ENCODE results near the gene LRRC75B.
"Not testable (repeated sequence)": the region's sequence is repeated elsewhere in the genome, so short reads cannot be mapped to it uniquely, and the experiment has no call there.

LRRC75B gene

GRCh38 chr22:24602105-24602749 lies 9.4 kb upstream of the LRRC75B start:
- DNase-seq: not testable (repeated sequence)

GRCh38 chr22:24601217-24602104 lies 8.6 kb upstream of the LRRC75B start:
- peak in 1 of 5 donors; percentile 76 for DNase-seq

- not testable (repeated sequence) for DNase-seq
These were observed 7.3 kb upstream of the LRRC75B start for GRCh38 chr22:24599958-24600715.

GRCh38 chr22:24599514-24599913 lies 6.6 kb upstream of the LRRC75B start:
- DNase-seq: no peak

- not testable (repeated sequence) for DNase-seq
These were observed 4.2 kb upstream of the LRRC75B start for GRCh38 chr22:24597076-24597475.

GRCh38 chr22:24595863-24596262 lies 3.0 kb upstream of the LRRC75B start:
- DNase-seq: no peak

- no peak for DNase-seq
These were observed 2.4 kb upstream of the LRRC75B start for GRCh38 chr22:24595228-24595627.

- no peak for DNase-seq
These were observed 1.8 kb upstream of the LRRC75B start for GRCh38 chr22:24594569-24595120.

GRCh38 chr22:24593836-24594568 lies 1.1 kb upstream of the LRRC75B start:
- DNase-seq: no peak

GRCh38 chr22:24593559-24593835 lies 624 bp upstream of the LRRC75B start:
- not testable (repeated sequence) for DNase-seq

- no peak for DNase-seq
These were observed 619 bp downstream of the LRRC75B start for GRCh38 chr22:24592058-24592850.

- no peak for DNase-seq
These were observed 1.5 kb downstream of the LRRC75B start for GRCh38 chr22:24591286-24591830.

- DNase-seq: no peak
These were observed 2.2 kb downstream of the LRRC75B start for GRCh38 chr22:24590596-24591173.

- DNase-seq: no peak
These were observed 3.3 kb downstream of the LRRC75B start for GRCh38 chr22:24589518-24590030.

- no peak for DNase-seq
These were observed 4.0 kb downstream of the LRRC75B start for GRCh38 chr22:24588757-24589481.

- no peak for DNase-seq
These were observed 4.5 kb downstream of the LRRC75B start for GRCh38 chr22:24588381-24588756.

- DNase-seq: no peak
These were observed 4.9 kb downstream of the LRRC75B start for GRCh38 chr22:24587948-24588347.

- no peak for DNase-seq
These were observed 5.6 kb downstream of the LRRC75B start for GRCh38 chr22:24587251-24587650.

GRCh38 chr22:24585927-24586546 lies 6.8 kb downstream of the LRRC75B start:
- DNase-seq: no peak

- DNase-seq: no peak
These were observed 7.4 kb downstream of the LRRC75B start for GRCh38 chr22:24585461-24585860.
